Measurements from ENCODE around the gene COL28A1. TPM values are rescaled to one million over a fixed set of nuclear protein-coding genes. Genes with fewer than 3 reads are reported as not detected.

Gene COL28A1
- total and polyA plus RNA-seq, 2 of the 13 experiments (the other 11 are each of a cell fraction or from before 2014, with no cell fraction given) = 0.07 to 0.15 TPM

DNA sequence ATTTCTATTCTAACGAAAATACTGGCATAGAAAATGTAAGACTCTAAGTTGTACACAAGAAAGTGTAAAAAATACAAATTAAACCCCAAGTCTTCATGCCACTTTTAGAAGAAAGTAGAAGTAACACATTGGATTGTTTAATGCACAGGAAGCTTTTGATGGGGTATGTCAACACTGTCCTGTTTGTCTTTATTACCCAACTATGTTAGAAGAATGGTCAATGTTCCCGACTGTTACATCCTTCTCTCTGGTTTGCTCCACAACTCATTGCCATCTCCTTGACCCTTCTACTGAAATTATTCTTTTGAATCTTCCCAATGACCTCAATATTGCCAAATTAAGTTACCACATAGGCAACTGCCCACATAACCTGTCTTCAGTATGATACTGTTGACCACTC is 35.8 kb downstream of the COL28A1 start (continued):
- TF ChIP-seq FOXJ3 (CRISPR knock-in tag; IDR thresholded peaks at IDR 0.05; ENCODE audit: borderline replicate concordance) = peak; percentile 80; the same call in 1 of the 2 replicates
- TF ChIP-seq SOX6 (IDR thresholded peaks at IDR 0.05) = no peak
- peak; percentile 68 for TF ChIP-seq SOX6 (CRISPR knock-in tag; IDR thresholded peaks at IDR 0.05)
- TF ChIP-seq, protein P1, sequence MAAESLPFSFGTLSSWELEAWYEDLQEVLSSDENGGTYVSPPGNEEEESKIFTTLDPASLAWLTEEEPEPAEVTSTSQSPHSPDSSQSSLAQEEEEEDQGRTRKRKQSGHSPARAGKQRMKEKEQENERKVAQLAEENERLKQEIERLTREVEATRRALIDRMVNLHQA (CRISPR knock-in tag; IDR thresholded peaks at IDR 0.05) = no peak
- TF ChIP-seq SP1 (IDR thresholded peaks at IDR 0.05) = no peak
- no peak for TF ChIP-seq SP1 (CRISPR knock-in tag; IDR thresholded peaks at IDR 0.05)
- TF ChIP-seq MBD4 (IDR thresholded peaks at IDR 0.05; ENCODE audit: borderline replicate concordance, low read length) = 0 out of 2 replicates have a peak, but pooled peaks have one; percentile 41
- no peak for TF ChIP-seq BRD4 (CRISPR knock-in tag; IDR thresholded peaks at IDR 0.05)
- 0 out of 2 replicates have a peak, but pooled peaks have one; percentile 47 for TF ChIP-seq PPARG (CRISPR knock-in tag; conservative IDR thresholded peaks at IDR 0.05)
- TF ChIP-seq JUND (CRISPR knock-in tag; IDR thresholded peaks at IDR 0.05) = no peak
- peak; percentile 42; the same call in 1 of the 2 replicates for TF ChIP-seq DPF2 (CRISPR knock-in tag; IDR thresholded peaks at IDR 0.05; ENCODE audit: borderline replicate concordance, low read depth)
- no peak for TF ChIP-seq FOXP1 (IDR thresholded peaks at IDR 0.05)
- peak; percentile 63; the same call in 1 of the 2 replicates for TF ChIP-seq FOXP1 (CRISPR knock-in tag; IDR thresholded peaks at IDR 0.05)
- TF ChIP-seq ISL2 (CRISPR knock-in tag; IDR thresholded peaks at IDR 0.05) = peak; percentile 83
- TF ChIP-seq RBAK (CRISPR knock-in tag; IDR thresholded peaks at IDR 0.05) = peak; percentile 53; the same call in 1 of the 2 replicates
- no peak for TF ChIP-seq CREB1 (IDR thresholded peaks at IDR 0.05)
- peak; percentile 44; the same call in 1 of the 2 replicates for TF ChIP-seq CREB1 (CRISPR knock-in tag; IDR thresholded peaks at IDR 0.05)
- TF ChIP-seq EP300 (IDR thresholded peaks at IDR 0.05; ENCODE audit: low read depth in 2 of 2, low read length in 2 of 2) = peak; percentile 30 to 79; a peak in 2 of 4 replicates
- peak; percentile 50; the same call in 1 of the 2 replicates for TF ChIP-seq EP300 (CRISPR knock-in tag; IDR thresholded peaks at IDR 0.05; ENCODE audit: borderline replicate concordance)
- TF ChIP-seq, protein P2, sequence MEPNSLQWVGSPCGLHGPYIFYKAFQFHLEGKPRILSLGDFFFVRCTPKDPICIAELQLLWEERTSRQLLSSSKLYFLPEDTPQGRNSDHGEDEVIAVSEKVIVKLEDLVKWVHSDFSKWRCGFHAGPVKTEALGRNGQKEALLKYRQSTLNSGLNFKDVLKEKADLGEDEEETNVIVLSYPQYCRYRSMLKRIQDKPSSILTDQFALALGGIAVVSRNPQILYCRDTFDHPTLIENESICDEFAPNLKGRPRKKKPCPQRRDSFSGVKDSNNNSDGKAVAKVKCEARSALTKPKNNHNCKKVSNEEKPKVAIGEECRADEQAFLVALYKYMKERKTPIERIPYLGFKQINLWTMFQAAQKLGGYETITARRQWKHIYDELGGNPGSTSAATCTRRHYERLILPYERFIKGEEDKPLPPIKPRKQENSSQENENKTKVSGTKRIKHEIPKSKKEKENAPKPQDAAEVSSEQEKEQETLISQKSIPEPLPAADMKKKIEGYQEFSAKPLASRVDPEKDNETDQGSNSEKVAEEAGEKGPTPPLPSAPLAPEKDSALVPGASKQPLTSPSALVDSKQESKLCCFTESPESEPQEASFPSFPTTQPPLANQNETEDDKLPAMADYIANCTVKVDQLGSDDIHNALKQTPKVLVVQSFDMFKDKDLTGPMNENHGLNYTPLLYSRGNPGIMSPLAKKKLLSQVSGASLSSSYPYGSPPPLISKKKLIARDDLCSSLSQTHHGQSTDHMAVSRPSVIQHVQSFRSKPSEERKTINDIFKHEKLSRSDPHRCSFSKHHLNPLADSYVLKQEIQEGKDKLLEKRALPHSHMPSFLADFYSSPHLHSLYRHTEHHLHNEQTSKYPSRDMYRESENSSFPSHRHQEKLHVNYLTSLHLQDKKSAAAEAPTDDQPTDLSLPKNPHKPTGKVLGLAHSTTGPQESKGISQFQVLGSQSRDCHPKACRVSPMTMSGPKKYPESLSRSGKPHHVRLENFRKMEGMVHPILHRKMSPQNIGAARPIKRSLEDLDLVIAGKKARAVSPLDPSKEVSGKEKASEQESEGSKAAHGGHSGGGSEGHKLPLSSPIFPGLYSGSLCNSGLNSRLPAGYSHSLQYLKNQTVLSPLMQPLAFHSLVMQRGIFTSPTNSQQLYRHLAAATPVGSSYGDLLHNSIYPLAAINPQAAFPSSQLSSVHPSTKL (CRISPR knock-in tag; IDR thresholded peaks at IDR 0.05) = peak; percentile 92
- peak; percentile 81 for TF ChIP-seq RARA (CRISPR knock-in tag; IDR thresholded peaks at IDR 0.05)
- TF ChIP-seq NFIC (IDR thresholded peaks at IDR 0.05; ENCODE audit: low read length) = 0 out of 2 replicates have a peak, but pooled peaks have one; percentile 27
- 0 out of 2 replicates have a peak, but pooled peaks have one; percentile 37 for TF ChIP-seq PAXIP1 (CRISPR knock-in tag; conservative IDR thresholded peaks at IDR 0.05)
- TF ChIP-seq HMG20A (CRISPR knock-in tag; IDR thresholded peaks at IDR 0.05; ENCODE audit: borderline replicate concordance) = peak; percentile 78
- TF ChIP-seq CEBPG (CRISPR knock-in tag; IDR thresholded peaks at IDR 0.05) = peak; percentile 80
- peak; percentile 52; the same call in 1 of the 2 replicates for TF ChIP-seq HNF4A (CRISPR knock-in tag; IDR thresholded peaks at IDR 0.05)
- TF ChIP-seq ELF3 (CRISPR knock-in tag; IDR thresholded peaks at IDR 0.05) = 0 out of 2 replicates have a peak, but pooled peaks have one; percentile 46
- 0 out of 2 replicates have a peak, but pooled peaks have one; percentile 31 for TF ChIP-seq ZNF264 (CRISPR knock-in tag; IDR thresholded peaks at IDR 0.05)

Measured in HepG2 (cell line).